ENCODE results near the gene FMR1. TPM values are rescaled to one million over a fixed set of nuclear protein-coding genes. Genes with fewer than 3 reads are reported as not detected.

The FMR1 gene
- total RNA-seq = 9.3 and 13.0 TPM in 2 replicates

GRCh38 chrX:147911192-147912022, at the start of gene FMR1:
TSS of gene FMR1 (plus strand) at chrX:147911919. CDS start at chrX:147912180, 261 bp downstream.

DNA sequence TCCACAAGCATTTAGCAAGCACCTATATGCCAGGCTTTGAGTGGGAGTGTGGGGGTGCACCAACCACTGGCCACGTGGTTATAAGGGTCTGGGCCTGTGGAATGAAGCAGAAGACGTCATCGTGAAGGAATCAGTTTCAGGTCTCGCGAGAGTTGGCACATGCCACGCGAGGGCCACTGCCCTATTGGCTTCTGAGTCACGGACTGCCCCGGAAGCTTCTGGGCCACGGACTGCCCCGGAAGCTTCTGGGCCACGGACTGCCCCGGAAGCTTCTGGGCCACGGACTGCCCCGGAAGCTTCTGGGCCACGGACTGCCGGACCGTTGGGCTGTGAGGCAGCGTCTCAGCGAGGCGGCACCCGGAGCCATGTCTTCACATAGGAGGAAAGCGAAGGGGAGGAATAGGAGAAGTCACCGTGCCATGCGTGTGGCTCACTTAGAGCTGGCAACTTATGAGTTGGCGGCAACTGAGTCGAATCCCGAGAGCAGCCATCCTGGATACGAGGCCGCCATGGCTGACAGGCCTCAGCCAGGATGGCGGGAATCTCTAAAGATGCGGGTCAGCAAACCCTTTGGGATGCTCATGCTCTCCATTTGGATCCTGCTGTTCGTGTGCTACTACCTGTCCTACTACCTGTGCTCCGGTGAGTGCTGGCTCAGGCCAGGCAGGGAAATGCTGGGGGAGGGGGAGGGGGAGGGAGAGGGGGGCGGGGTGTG, 69.5 kb downstream of the FMR1 start, which contains the start of gene FMR1NB:
Gene FMR1NB, plus strand, starts transcription at position 300 of the 715 bp plus-strand sequence. Its CDS starts 66 bp downstream, at position 366.

Other genes with a start within 250 kb of the FMR1 start
- gene FMR1NB, start 69.4 kb downstream of the FMR1 start, total RNA-seq = not detected in 2 replicates

Measured in cardiac ventricle fibroblast (primary cell).